ENCODE measurements around the gene OXT. TPM values are rescaled to one million over a fixed set of nuclear protein-coding genes. Genes with fewer than 3 reads are reported as not detected.
"Not testable (repeated sequence)": the region's sequence is repeated elsewhere in the genome, so short reads cannot be mapped to it uniquely, and the experiment has no call there.

OXT gene
- total RNA-seq, 2 experiments from 2014 or later = 0.47 TPM; not detected in 1

DNA sequence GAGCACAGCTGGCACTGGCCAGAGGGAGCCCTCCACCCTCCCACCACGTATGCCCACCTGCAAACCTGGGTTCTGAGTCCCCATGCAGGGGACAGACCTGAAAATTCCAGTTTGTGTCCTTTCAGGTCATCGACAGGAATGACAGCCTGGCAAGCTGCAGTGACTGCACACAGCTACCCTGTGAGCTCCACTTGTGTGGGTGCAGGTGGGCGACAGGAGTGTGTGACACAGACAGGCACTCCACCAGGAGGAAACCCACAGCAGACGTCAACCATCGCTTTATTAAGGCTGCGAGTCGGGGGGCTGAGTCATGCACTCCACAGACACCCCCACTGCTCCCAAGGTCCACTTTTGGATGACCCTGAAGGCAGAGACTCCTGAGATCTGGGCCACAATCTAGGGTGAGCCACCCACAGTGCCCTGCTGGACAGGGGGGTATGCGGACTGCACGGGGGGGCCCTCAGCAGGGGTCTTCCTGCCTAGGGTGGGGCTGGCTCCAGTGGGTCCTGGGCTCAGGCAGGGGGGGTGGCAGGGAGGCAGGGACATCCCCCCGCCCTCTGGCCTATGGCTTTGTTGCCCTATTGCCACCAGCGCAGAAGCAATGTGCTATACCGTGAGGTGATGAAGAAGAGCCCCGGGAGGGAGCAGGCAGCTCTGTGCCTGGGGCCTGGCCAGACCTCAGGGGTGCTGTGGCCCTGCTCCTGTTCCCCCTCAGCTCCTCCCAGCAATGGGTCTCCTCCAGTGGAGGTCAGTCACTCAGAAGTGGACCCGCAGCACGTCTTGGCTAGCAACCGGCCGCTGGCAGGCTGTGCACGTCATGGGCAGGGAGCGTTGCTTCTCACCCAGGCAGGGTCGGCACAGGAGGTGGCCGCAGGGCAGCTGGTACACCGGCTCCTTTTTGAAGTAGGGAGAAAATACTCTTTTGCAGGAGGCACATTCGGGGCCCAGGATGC lies 38.2 kb downstream of the OXT start:
- Mint-ChIP-seq H3K9me3 (no peaks in the 10 kb centered on the region), H3K27me3 (no peaks in the 10 kb centered on the region), H3K27ac (no peak overlapping the region), H3K4me3 (no peak overlapping the region), H3K4me1 (peaks cover 2% of the 10 kb centered on the region), H3K36me3 (no peaks in the 10 kb centered on the region)
- DNase-seq = no peak

DNA sequence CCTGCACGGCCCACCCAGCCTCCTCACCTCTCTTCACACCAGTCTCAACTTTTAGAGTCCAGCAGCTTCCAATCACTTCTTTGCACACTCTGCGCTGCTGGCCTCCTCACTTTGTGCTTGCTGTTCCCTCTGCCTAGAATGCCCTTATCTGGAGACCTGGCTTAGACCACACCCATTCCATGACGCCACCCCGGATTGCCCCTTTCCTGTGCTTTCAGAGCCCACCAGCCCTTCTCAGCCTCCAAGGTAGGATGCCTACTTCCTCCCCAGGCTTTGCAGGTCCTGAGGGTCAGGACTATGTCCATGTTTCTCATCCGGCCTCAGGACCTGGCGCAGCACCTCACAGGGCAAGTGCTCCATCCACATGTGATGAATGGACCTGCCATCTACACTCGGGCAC lies 40.1 kb downstream of the OXT start:
- no peaks in the 10 kb centered on the region for H3K36me3 Mint-ChIP-seq
- no peak overlapping the region for H3K27ac Mint-ChIP-seq
- no peak for DNase-seq
- H3K9me3 Mint-ChIP-seq = no peaks in the 10 kb centered on the region
- no peaks in the 10 kb centered on the region for H3K27me3 Mint-ChIP-seq
- H3K4me1 Mint-ChIP-seq = peaks cover 3% of the 10 kb centered on the region
- no peak overlapping the region for H3K4me3 Mint-ChIP-seq

DNA sequence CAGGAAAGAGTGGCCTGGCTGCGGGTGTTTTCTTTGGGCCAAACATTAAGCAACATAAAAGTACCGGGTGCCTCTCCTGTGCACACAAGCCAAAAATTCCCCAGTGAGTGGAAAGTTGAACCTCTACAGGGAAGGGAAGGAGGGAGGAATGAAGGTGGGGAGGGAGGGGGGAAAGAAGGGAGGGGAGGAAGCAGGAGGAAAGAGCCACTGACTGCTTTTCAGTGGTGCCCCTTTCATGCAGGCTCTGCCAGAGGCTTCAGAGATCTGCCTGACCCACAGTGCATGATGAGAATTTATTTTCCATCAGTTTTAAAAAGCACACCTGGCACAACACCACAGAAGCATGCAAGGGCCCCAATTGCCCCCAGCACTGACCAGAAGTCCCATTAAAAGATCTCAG lies 40.6 kb downstream of the OXT start:
- Mint-ChIP-seq H3K9me3 (no peaks in the 10 kb centered on the region), H3K27me3 (no peaks in the 10 kb centered on the region), H3K27ac (no peak overlapping the region), H3K36me3 (no peaks in the 10 kb centered on the region), H3K4me3 (no peak overlapping the region), H3K4me1 (peaks cover 5% of the 10 kb centered on the region)
- DNase-seq = no peak

DNA sequence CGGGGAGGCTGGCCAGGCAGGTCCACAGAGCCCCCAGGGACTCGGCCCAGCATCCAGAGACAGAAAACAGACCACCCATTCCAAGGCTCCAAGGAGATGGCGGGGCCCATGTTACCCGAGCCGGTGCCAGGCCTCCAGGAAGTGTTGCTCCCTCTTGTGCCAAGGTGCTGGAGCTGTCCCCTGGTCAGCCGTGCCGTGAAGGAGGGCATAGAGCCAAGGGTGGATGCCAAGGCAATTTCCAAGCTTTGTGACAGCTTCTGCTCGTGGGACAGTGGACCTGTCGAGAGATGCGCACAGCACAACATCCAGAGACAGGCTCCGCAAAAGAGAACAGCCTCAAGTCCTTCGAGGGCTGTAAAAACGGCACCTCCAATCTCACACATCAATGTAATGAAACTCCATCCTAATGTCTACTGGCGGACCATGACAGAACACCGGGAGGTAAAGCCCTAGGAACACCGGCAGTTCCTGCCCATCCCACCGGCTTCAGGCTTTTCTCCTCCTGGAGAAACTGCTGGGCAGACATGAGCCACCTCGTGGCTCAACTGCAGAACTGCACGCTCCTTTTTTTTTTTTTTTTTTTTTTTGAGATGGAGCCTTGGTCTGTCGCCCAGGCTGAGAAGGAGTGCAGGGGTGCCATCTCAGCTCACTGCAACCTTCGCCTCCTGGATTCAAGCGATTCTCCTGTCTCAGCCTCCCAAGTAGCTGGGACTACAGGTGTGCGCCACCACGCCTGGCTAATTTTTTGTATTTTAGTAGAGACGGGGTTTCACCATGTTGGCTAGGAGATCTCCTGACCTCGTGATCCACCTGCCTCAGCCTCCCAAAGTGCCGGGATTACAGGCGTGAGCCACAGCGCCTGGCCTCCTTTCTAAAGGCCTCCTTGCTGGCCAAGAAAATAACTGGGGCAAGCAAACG lies 44.0 kb downstream of the OXT start:
- Mint-ChIP-seq H3K9me3 (no peaks in the 10 kb centered on the region), H3K27me3 (no peaks in the 10 kb centered on the region), H3K4me1 (peaks cover 7% of the 10 kb centered on the region), H3K4me3 (no peak overlapping the region), H3K36me3 (no peaks in the 10 kb centered on the region), H3K27ac (no peak overlapping the region)
- peak; percentile 16 for DNase-seq

DNA sequence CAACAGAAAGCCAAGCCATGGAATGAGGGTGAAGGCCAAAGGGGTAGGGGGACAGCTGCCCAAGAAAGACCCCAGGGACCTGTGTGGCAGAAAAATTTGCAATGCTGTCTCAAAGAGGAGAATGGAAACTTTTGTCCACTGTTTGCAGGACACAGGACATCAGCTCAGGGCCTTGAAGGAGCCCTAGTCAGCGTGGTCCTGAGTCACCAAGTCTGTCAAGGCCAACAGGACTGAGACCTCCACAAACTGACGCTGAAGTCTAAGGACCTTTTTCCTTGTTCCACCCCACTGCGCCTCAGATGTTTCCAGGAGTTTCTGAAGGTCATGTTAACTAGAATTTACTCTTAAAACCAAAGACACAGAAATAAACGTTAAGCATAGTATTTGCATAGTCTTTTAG lies 44.9 kb downstream of the OXT start:
- H3K4me1 Mint-ChIP-seq = peaks cover 14% of the 10 kb centered on the region
- H3K9me3 Mint-ChIP-seq = no peaks in the 10 kb centered on the region
- no peaks in the 10 kb centered on the region for H3K27me3 Mint-ChIP-seq
- H3K27ac Mint-ChIP-seq = no peak overlapping the region
- no peak for DNase-seq
- peaks cover 7% of the 10 kb centered on the region for H3K36me3 Mint-ChIP-seq
- H3K4me3 Mint-ChIP-seq = no peak overlapping the region

DNA sequence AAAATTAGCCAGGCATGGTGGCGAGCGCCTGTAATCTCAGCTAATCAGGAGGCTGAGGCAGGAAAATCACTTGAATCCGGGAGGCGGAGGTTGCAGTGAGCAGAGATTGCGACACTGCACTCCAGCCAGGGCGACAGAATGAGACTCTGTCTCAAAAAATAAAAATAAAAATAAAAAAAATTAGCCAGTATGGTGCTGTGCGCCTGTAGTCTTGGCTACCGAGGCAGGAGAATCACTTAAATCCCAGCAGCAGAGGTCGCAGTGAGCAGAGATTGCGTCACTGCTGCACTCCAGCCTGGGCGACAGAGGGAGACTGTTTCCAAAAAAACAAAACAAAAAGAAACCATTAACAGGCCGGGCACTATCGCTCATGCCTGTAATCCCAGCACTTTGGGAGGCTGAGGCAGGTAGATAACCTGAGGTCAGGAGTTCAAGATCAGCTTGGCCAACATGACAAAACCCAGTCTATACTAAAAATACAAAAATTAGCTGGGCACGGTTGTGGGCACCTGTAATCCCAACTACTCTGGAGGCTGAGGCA lies 46.5 kb downstream of the OXT start:
- Mint-ChIP-seq H3K4me1 (peaks cover 28% of the 10 kb centered on the region), H3K36me3 (peaks cover 23% of the 10 kb centered on the region)
- DNase-seq = peak; percentile 35
- not testable (repeated sequence) for H3K27me3 Mint-ChIP-seq, H3K4me3 Mint-ChIP-seq, H3K9me3 Mint-ChIP-seq, H3K27ac Mint-ChIP-seq

DNA sequence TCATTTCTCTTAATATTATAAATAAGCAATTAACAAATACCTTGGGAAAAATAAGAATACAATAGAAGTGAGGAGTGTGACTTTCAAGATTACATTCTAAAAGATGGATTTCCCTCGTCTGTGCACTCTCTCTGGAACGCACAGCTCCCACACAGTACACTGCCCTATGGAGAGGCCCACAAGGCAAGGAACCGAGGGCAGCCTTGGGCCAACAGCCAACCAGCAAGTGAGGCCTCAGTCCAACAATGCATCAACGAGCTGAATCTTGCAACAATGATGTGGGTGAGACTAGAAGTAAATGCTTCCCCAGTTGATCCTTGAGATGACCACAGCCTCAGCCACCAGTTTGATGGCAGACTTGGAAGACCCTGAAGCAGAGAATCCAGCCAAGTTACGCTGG lies 47.6 kb downstream of the OXT start:
- Mint-ChIP-seq H3K27me3 (no peaks in the 10 kb centered on the region), H3K36me3 (peaks cover 33% of the 10 kb centered on the region), H3K4me1 (peaks cover 35% of the 10 kb centered on the region), H3K4me3 (no peak overlapping the region), H3K27ac (no peak overlapping the region), H3K9me3 (peaks cover 14% of the 10 kb centered on the region)
- DNase-seq = no peak

DNA sequence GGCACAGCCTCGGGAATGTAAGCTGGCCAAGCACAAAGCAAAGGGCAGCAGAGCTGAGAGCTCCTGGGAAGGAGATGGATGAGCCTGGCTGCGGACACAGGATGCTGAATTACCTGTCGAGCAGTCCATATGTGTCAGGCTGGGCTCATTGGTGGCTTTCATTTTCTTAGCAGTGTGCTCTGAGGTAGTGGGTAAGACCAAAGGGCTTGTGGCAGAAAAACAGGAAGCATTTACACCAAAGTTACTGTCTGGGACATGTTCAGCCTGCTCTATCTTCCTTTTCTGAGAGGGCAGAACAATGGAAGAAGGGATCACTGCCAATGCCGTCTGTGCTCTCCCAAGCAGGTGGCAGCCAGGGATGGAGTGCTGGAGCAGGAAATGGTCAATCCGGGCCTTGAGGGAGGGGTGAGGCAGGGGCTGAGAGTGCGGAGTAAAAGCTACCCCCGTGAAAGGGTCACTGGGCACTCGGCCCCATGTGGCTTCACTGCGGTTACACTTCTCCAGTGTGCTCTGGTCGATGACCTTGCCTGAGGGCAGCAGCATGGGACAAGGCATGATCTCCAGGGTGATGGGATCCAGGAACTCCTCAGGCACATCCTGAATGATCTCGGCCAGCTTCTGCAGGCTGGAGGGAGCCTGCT lies 50.0 kb downstream of the OXT start:
- DNase-seq = no peak
- Mint-ChIP-seq H3K27ac (peak overlapping the region; percentile 78), H3K36me3 (peaks cover 47% of the 10 kb centered on the region), H3K27me3 (no peaks in the 10 kb centered on the region), H3K4me3 (no peak overlapping the region), H3K4me1 (peaks cover 33% of the 10 kb centered on the region), H3K9me3 (peaks cover 14% of the 10 kb centered on the region)

Other genes starting within 250 kb of the OXT start
- gene PCED1A, start 231.0 kb upstream of the OXT start, total RNA-seq = 10 to 100 TPM; 24.2 to 26.3 TPM
- 10 to 100 TPM; 33.5 to 34.1 TPM for gene VPS16, start 230.9 kb upstream of the OXT start, total RNA-seq
- gene PTPRA, start 198.1 kb upstream of the OXT start, total RNA-seq = 10 to 100 TPM; 40.6 to 43.0 TPM
- gene GNRH2, start 28.0 kb upstream of the OXT start, total RNA-seq = 1 to 10 TPM in 1 of 2 experiments, under 1 TPM in 1; 0.87 to 1.1 TPM
- gene MRPS26, start 25.6 kb upstream of the OXT start, total RNA-seq = 10 to 100 TPM; 70.9 to 72.4 TPM
- gene AVP, start 13.1 kb downstream of the OXT start, total RNA-seq = not detected
- gene FASTKD5, start 88.2 kb downstream of the OXT start, total RNA-seq = 10 to 100 TPM; 27.2 to 28.3 TPM
- gene UBOX5, start 88.2 kb downstream of the OXT start, total RNA-seq = 1 to 10 TPM; 4.5 to 4.9 TPM
- gene LZTS3, start 101.9 kb downstream of the OXT start, total RNA-seq = 1 to 10 TPM; 1.6 TPM
- gene DDRGK1, start 133.1 kb downstream of the OXT start, total RNA-seq = 10 to 100 TPM; 58.8 to 62.0 TPM
- 10 to 100 TPM; 70.7 to 74.0 TPM for gene ITPA, start 137.9 kb downstream of the OXT start, total RNA-seq
- 1 to 10 TPM; 1.8 to 2.9 TPM for gene SLC4A11, start 167.6 kb downstream of the OXT start, total RNA-seq

All from activated naive CD8-positive, alpha-beta T cell treated with anti-CD3 and anti-CD28 coated beads for 36 hours (primary cell).